HG03457 (cell line): ENCODE measurements around the gene UNC93B1.

Experiments
- ATAC-seq: cut with Tn5 transposase; IDR thresholded peaks from one replicate; pipeline ENCODE4 v1.9.1; 2021; ENCODE audit warnings: moderate number of reproducible peaks; ENCODE audit not compliant: unreplicated experiment

The UNC93B1 gene

GRCh38 chr11:68024508-68024907 is 20.6 kb upstream of the UNC93B1 start:
- ATAC-seq = no peak

GRCh38 chr11:68022531-68022930 is 18.6 kb upstream of the UNC93B1 start:
- ATAC-seq = no peak

- no peak for ATAC-seq
Observed at GRCh38 chr11:68021167-68021787, 17.4 kb upstream of the UNC93B1 start.

- no peak for ATAC-seq
Observed at GRCh38 chr11:68020575-68020974, 16.7 kb upstream of the UNC93B1 start.

GRCh38 chr11:68019486-68019885 is 15.6 kb upstream of the UNC93B1 start:
- ATAC-seq = no peak

- no peak for ATAC-seq
Observed at GRCh38 chr11:68018730-68019190, 14.9 kb upstream of the UNC93B1 start.

- ATAC-seq = no peak
Observed at GRCh38 chr11:68017980-68018729, 14.3 kb upstream of the UNC93B1 start.

- ATAC-seq = no peak
Observed at GRCh38 chr11:68016904-68017817, 13.3 kb upstream of the UNC93B1 start.

GRCh38 chr11:68016161-68016903 is 12.4 kb upstream of the UNC93B1 start:
- ATAC-seq = no peak

- ATAC-seq = no peak
Observed at GRCh38 chr11:68015467-68015866, 11.6 kb upstream of the UNC93B1 start.

GRCh38 chr11:68014947-68015447 is 11.1 kb upstream of the UNC93B1 start:
- ATAC-seq = no peak

- ATAC-seq = no peak
Observed at GRCh38 chr11:68014157-68014946, 10.5 kb upstream of the UNC93B1 start.

GRCh38 chr11:68013611-68014156 is 9.8 kb upstream of the UNC93B1 start:
- no peak for ATAC-seq

GRCh38 chr11:68012843-68013610 is 9.1 kb upstream of the UNC93B1 start:
- ATAC-seq = no peak

GRCh38 chr11:68012044-68012842 is 8.3 kb upstream of the UNC93B1 start:
- no peak for ATAC-seq

- ATAC-seq = no peak
Observed at GRCh38 chr11:68011051-68011943, 7.4 kb upstream of the UNC93B1 start.
